Inferior parietal cortex (tissue), 1 donor: Measurements from ENCODE around the gene RRAGC.
"Not testable (repeated sequence)": the region's sequence is repeated elsewhere in the genome, so short reads cannot be mapped to it uniquely, and the experiment has no call there.

Experiments used
- DNase-seq: peaks from one replicate; pipeline ENCODE4 v3.0.0-alpha.2; 2016; ENCODE audit errors: extremely low spot score

Gene RRAGC

GRCh38 chr1:38858833-38859560, 575 bp downstream of the RRAGC start:
- DNase-seq = peak; percentile 25

DNA sequence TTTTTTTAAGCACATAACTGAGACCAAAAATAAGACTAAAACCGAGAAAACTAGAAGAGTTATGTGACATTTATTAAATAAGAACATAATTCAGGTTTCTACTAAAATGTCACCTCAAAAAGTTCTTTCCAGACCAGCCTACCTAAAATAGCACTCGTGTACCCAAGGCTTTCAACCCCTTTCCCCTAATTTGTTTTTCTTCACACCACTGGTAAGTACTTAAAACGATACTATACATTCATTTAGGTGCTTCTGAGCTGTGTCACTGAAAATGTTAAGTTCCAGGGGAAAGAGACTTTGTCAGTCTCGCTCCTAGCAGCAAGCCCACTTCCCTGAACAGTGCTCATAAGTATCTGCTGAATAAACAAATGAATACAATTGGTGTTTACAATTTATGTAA, 6.8 kb downstream of the RRAGC start:
- no peak for DNase-seq

DNA sequence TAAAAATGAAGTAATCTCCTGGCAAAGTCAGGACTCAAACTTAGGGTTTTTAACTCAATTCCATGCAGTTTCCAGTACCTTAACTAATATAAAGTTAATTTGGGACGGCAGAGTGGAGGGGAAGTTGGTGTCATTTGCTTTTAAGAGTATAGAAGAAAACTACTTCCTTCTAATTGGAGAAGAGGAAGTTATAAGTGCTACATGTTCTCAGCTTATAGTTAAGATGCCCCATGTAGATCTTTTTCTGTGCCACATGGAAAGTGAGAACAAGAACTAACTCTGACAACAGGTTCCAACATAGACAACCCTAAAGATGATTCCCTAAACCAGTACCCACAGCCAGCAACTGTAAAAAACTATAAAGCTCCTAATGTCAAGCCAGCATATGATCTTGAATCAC, 11.5 kb downstream of the RRAGC start:
- no peak for DNase-seq

- DNase-seq = no peak
Measured at GRCh38 chr1:38846210-38846609, 13.4 kb downstream of the RRAGC start.

GRCh38 chr1:38845088-38845487, 14.5 kb downstream of the RRAGC start:
- not testable (repeated sequence) for DNase-seq

DNA sequence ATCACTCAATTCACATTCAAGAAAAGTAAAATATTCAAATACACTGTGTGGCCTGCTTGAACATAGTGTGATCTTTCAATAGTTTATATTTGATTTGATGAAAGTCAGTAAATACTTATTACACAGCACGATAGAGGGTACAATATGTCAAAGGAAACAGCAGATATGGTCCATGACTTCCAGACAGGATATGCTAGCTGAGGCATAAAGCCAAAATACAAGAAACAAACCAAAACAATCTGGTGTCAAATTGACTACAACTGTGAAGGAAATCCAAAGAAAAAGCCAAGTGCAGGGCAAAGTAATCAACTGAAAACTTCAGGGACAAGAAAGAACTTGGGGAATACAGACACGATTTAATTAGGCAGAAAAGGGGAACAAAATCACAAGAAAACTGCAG, 19.3 kb downstream of the RRAGC start:
- DNase-seq = no peak

DNA sequence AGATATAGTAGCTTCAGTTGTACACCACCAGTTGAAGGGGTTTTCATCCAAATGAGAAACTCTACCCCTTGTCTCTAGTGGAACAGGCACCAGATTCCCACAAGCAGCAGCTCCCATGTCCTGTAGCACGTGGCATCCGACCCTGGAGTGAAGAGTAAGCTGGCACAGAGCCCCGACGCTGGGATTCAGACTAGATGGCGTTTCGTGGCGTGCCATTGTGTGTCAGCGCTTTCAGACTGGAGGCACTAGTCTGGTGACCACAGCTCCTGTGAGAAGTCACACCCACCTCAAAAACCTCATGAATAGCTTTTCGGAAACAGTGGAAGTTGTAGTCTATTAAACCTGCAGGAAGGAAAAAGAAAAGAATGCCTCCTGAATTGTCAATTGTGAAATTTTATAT, 20.2 kb downstream of the RRAGC start:
- DNase-seq = no peak

DNA sequence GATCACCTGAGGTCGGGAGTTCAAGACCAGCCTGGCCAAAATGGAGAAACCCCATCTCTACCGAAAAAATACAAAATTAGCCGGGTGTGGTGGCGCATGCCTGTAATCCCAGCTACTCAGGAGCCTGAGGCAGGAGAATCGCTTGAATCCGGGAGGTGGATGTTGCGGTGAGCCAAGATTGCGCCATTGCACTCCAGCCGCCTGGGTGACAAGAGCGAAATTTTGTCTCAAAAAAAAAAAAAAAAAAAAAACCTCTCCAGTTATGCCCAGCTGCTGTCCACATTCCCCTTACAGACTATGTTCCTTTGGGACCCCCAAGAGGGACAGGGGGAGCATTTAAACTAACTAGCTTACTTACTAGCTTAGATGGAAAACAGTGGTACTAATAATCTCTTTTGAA, 23.3 kb downstream of the RRAGC start:
- DNase-seq = not testable (repeated sequence)

- DNase-seq = peak; percentile 92
Measured at GRCh38 chr1:38834937-38835827, 24.4 kb downstream of the RRAGC start.

DNA sequence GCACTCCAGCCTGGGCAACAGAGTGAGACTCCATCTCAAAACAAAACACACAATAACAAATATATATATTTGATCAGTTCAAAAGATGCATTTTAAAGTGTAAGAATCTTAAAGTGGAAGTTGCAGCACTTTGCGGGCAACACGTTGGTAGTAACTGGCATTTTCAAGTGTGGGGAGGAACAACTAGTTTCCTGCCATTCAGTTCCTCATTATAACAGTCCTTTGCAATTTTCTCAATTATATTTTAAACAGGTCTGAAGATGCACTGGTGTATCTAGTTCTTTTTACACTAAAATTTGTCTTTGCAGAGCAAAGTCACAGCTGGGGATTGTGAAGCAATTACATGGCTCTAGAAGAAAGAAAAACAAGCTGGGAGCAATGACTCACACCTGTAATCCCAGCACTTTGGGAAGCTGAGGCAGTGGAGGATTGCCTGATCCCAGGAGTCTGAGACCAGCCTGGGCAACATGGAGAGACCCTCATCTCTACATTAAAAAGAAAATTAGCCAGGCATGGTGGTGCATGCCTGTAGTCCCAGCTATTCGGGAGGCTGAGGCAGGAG, 25.3 kb downstream of the RRAGC start:
- no peak for DNase-seq

GRCh38 chr1:38833146-38833545, 26.4 kb downstream of the RRAGC start:
- DNase-seq = peak; percentile 9

DNA sequence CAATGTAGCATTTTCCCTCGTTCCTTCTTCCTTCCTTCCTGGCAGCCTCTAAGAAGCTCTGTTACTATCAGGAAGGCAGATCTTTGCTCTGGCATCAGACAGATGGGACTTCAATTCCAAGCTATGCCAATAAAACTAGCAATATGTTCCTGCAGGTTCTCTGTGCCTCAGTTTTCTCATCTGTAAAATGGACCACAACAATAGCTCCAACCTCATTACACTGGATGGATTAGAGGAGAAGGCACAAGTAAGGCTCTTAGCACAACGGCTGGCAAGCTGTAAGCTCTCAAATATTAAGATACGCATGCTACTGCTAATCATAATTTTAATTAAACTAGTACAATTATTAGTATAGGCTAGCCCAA, 27.2 kb downstream of the RRAGC start:
- no peak for DNase-seq

- DNase-seq = no peak
Measured at GRCh38 chr1:38831731-38832369, 27.7 kb downstream of the RRAGC start.

- no peak for DNase-seq
Measured at GRCh38 chr1:38829368-38829767, 30.2 kb downstream of the RRAGC start.

DNA sequence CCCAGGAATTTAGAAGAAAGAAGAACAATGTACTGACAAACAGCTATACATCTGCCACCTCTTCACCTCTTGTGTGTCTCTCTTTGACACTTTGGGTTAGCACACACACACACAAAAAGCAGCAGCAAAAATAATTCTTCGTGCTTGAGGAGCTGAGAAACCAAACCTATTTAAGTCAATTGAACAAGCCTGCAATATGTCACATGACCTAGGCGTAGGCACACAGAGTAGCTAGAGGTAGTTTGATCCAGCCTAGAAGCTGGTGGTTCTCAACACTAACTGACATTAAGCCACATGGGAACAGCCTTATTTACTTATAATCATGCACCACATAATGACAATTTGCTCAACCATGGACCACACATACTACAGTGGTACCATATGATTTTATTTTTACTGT, 32.3 kb downstream of the RRAGC start:
- DNase-seq = no peak

DNA sequence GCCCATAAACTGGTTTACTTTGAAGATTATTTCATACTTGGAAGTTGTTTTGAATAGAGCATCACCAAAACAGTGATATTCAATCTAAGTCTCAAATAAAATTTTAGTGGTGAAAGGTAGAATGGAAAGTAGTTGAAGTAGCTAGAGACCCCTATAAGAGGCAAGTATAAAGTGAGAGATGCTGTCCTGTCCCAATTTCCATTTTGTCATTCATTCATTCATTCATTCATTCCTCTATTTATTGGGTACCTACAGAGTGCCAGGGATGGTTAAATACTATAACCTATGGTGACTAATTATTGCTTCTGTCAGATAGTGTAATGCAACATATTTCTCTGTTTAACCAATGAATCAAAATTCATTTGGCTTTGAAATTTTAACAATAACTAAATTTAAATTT, 32.7 kb downstream of the RRAGC start:
- DNase-seq = no peak

DNA sequence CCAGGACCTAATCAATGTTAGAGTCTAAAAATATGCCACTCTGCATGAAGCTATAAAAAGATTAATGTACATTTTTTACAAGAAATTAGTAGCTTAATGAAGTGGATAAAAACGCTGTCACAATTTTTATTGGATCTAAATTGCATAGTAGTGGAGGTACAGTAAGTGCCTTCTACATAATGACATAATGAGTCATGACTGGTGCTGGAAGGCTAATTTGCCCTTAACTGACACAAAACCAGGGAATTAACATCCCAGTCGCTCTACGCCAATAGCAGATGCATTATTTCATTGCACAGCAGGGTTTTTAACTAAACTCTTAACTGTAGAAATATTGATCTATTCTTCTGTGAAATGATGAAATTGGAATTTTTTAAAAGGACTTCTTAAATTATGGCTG, 33.3 kb downstream of the RRAGC start:
- DNase-seq = no peak

DNA sequence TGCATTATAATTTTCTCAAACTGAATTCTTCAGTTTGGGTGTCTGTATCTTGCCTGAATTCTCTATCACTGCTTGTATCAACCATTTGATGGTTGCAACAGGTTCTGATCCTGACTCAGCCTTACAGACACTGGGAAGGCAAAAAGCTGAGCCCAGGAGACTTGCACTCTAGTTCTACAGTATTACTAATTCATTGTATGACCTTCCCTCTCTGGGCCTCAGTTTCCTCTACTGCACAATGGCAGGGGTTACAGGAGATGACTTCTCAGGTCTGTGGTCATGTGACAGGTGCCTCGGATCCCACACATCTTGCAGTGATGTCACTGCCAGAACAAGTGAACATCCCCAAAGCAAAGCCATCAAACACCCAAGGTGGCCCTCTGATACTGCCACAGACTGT, 38.7 kb downstream of the RRAGC start:
- no peak for DNase-seq

- no peak for DNase-seq
Measured at GRCh38 chr1:38819516-38819915, 40.1 kb downstream of the RRAGC start.

GRCh38 chr1:38819040-38819439, 40.5 kb downstream of the RRAGC start:
- DNase-seq = no peak

GRCh38 chr1:38818175-38818976, 41.2 kb downstream of the RRAGC start:
- no peak for DNase-seq
